Esophagus muscularis mucosa (tissue), 3 donors: ENCODE data around the gene MAN1A1.

Experiments used
- EP300 ChIP-seq: sonication (generic); formaldehyde crosslinking; IDR thresholded peaks from one replicate; pipeline ENCODE4 v1.6.1; 2017; ENCODE audit warnings: antibody characterized with exemption
- POLR2A ChIP-seq: fragments of 450-650 bp; IDR thresholded peaks from one replicate; pipeline ENCODE4 v1.6.1; 2017; ENCODE audit warnings: antibody characterized with exemption, moderate library complexity, mild to moderate bottlenecking, low read depth
- POLR2AphosphoS5 ChIP-seq, 2 donors: sonication (generic); formaldehyde crosslinking; IDR thresholded peaks; one replicate each; pipeline ENCODE4 v1.6.1; 2017; ENCODE audit warnings: antibody characterized with exemption in 2 of 2

GRCh38 chr6:119262612-119263011, 86.9 kb downstream of the MAN1A1 start:
- TF ChIP-seq POLR2A (no peak), POLR2AphosphoS5 (IDR thresholded peaks at IDR 0.05) (no peak), EP300 (no peak)
